ENCODE data around the gene FOXL1. TPM values are rescaled to one million over a fixed set of nuclear protein-coding genes. Genes with fewer than 3 reads are reported as not detected.

FOXL1 gene
- total RNA-seq, 4 donors from 2014 or later, result under 0.01 to 3.2 (median 0.76) TPM; not detected in 1

DNA sequence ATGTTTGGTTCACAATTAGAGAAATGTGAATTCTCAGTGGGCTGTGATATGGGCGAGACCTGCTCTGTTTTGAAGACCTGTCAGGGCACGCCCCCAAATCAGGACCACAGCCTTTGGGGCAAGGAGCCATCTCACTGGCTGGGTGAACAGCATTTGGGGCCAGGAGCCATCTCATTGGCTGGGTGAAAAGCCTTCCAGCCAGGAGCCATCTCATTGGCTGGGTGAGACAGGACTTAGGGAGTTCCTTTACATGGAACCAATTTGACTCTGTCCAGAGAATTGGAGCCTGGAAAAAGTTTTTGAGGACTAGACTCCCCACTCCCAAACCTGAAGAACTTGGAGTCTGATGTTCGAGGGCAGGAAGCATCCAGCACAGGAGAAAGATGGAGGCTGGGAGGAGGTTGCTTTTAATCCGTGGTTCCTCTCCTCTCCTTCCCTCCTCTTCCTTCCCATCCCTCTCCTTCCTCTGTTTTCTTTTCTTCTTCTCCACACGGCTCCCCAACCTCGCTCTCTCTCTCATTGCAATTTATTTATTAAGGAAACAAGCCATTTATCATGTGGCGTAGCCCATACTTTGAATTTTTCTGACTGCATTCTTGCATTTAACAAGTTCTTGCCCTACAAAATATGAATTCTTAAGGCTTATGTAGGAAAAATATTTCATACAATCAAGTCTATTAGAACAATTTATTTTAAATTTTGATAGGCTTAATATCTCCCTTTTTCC, 19.7 kb downstream of the FOXL1 start:
- peaks cover 0 to 10% of the 10 kb centered on the region in 2 donors for H3K27me3 ChIP-seq
- intact Hi-C loops (cut with DNase I; ENCODE audit: low total_unique reads), result no loop called here
- no peak overlapping the region for H3K4me3 ChIP-seq
- no peak for DNase-seq
- no peaks in the 10 kb centered on the region for H3K36me3 ChIP-seq
- no peaks in the 10 kb centered on the region for H3K4me1 ChIP-seq
- TF ChIP-seq CTCF (IDR thresholded peaks at IDR 0.05) (no peak), POLR2A (IDR thresholded peaks at IDR 0.05) (no peak)
- no peaks in the 10 kb centered on the region for H3K9me3 ChIP-seq
- H3K27ac ChIP-seq, result no peak overlapping the region

DNA sequence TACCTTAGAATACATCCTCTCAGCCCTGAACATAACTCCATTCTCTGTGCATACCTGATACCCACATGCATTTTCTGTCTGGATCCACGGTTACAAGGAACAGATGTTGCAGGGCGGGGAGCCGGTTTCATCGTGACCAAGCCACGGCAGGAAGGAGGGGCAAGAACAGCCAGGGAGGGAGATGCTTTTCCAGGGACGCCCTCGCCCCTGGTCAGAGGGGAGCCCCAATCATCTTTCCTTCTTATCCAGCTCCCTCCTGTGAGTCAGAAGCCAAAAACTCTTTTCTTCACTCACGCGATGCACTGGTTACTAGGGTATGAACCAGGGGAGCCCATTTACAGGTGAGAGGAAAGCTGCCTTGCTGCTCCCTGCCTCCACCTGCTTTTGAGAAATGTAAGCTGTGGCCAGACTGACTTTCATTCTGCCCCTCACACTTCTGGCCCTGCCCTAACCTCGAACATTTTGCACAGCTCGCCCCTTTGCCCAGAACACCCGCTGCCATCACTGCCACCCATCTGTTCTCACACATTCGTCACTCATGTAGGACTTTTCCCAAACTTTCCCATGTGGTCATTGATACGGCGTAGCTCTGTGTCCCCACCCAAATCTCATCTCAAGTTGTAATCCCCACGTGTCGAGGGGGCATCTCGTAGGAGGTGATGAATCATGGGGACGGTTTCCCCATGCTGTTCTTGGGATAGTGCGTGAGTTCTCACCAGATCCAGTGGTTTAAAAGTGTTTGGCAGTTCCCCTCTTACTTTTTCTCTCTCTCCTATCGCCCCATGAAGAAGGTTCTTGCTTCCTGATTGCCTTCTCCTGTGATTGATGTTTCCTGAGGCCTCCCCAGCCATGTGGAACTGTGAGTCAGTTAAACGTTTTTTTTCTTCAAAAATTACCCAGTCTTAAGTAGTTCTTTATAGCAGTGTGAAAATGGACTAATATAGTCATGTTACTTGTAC, 20.5 kb downstream of the FOXL1 start:
- peaks cover 0 to 3% of the 10 kb centered on the region in 2 donors for H3K27me3 ChIP-seq
- DNase-seq, result no peak
- H3K27ac ChIP-seq, result no peak overlapping the region
- no peak overlapping the region for H3K4me3 ChIP-seq
- no peaks in the 10 kb centered on the region for H3K4me1 ChIP-seq
- TF ChIP-seq POLR2A (IDR thresholded peaks at IDR 0.05) (no peak), CTCF (IDR thresholded peaks at IDR 0.05) (no peak)
- intact Hi-C loops (cut with DNase I; ENCODE audit: low total_unique reads), result no loop called here
- H3K9me3 ChIP-seq, result no peaks in the 10 kb centered on the region
- no peaks in the 10 kb centered on the region for H3K36me3 ChIP-seq

- no peaks in the 10 kb centered on the region for H3K27me3 ChIP-seq
- TF ChIP-seq POLR2A (IDR thresholded peaks at IDR 0.05) (no peak), CTCF (IDR thresholded peaks at IDR 0.05) (no peak)
- no peaks in the 10 kb centered on the region for H3K36me3 ChIP-seq
- no peaks in the 10 kb centered on the region for H3K9me3 ChIP-seq
- no peak overlapping the region for H3K4me3 ChIP-seq
- H3K27ac ChIP-seq, result no peak overlapping the region
- DNase-seq, result no peak
- no peaks in the 10 kb centered on the region for H3K4me1 ChIP-seq
- intact Hi-C loops (cut with DNase I; ENCODE audit: low total_unique reads), result no loop called here
Measured at GRCh38 chr16:86601356-86601755, 23.0 kb downstream of the FOXL1 start.

- no peak for TF ChIP-seq CTCF (IDR thresholded peaks at IDR 0.05)
- TF ChIP-seq POLR2A (IDR thresholded peaks at IDR 0.05), result no peak
- Histone ChIP-seq H3K4me1 (no peaks in the 10 kb centered on the region), H3K4me3 (no peak overlapping the region), H3K36me3 (no peaks in the 10 kb centered on the region), H3K27me3 (no peaks in the 10 kb centered on the region), H3K27ac (no peak overlapping the region), H3K9me3 (no peaks in the 10 kb centered on the region)
- intact Hi-C loops (cut with DNase I; ENCODE audit: low total_unique reads), result no loop called here
- DNase-seq, result no peak
Measured at GRCh38 chr16:86602521-86602920, 24.2 kb downstream of the FOXL1 start.

All from uterus (tissue), 4 donors.